Hematopoietic multipotent progenitor cell treated with erythropoietin and hydrocortisone succinate and interleukin-3 and kit ligand, for 4 days (in vitro differentiated cells): ENCODE measurements around the gene PAM.

Source experiments
- DNase-seq: peaks from one replicate; pipeline ENCODE4 v3.0.0-alpha.2; 2015

PAM gene

GRCh38 chr5:102782217-102782872, 27.2 kb downstream of the PAM start:
- DNase-seq, result peak; percentile 20

GRCh38 chr5:102787134-102787533, 32.0 kb downstream of the PAM start:
- no peak for DNase-seq

- no peak for DNase-seq
Measured at GRCh38 chr5:102788788-102789187, 33.7 kb downstream of the PAM start.

GRCh38 chr5:102789469-102789868, 34.4 kb downstream of the PAM start:
- no peak for DNase-seq

GRCh38 chr5:102790748-102791147, 35.6 kb downstream of the PAM start:
- no peak for DNase-seq

- peak; percentile 49 for DNase-seq
Measured at GRCh38 chr5:102792705-102793104, 37.6 kb downstream of the PAM start.

- no peak for DNase-seq
Measured at GRCh38 chr5:102794047-102794446, 38.9 kb downstream of the PAM start.

- DNase-seq, result no peak
Measured at GRCh38 chr5:102794677-102795331, 39.7 kb downstream of the PAM start.

- DNase-seq, result no peak
Measured at GRCh38 chr5:102795526-102795925, 40.4 kb downstream of the PAM start.

GRCh38 chr5:102796009-102796408, 40.9 kb downstream of the PAM start:
- DNase-seq, result no peak

GRCh38 chr5:102796498-102796897, 41.4 kb downstream of the PAM start:
- DNase-seq, result no peak

- DNase-seq, result no peak
Measured at GRCh38 chr5:102797322-102797884, 42.3 kb downstream of the PAM start.

GRCh38 chr5:102798104-102798785, 43.1 kb downstream of the PAM start:
- DNase-seq, result no peak

GRCh38 chr5:102799017-102799416, 43.9 kb downstream of the PAM start:
- no peak for DNase-seq

- DNase-seq, result no peak
Measured at GRCh38 chr5:102800427-102800826, 45.3 kb downstream of the PAM start.

GRCh38 chr5:102801371-102801770, 46.3 kb downstream of the PAM start:
- peak; percentile 81 for DNase-seq

GRCh38 chr5:102802708-102803458, 47.8 kb downstream of the PAM start:
- DNase-seq, result peak; percentile 47

GRCh38 chr5:102807878-102808502, 52.9 kb downstream of the PAM start:
- no peak for DNase-seq

GRCh38 chr5:102809033-102809432, 53.9 kb downstream of the PAM start:
- DNase-seq, result no peak

GRCh38 chr5:102811972-102812371, 56.9 kb downstream of the PAM start:
- peak; percentile 22 for DNase-seq

- DNase-seq, result no peak
Measured at GRCh38 chr5:102813740-102814139, 58.6 kb downstream of the PAM start.

GRCh38 chr5:102815084-102815483, 60.0 kb downstream of the PAM start:
- DNase-seq, result no peak
